Mononuclear cell (primary cell): ENCODE measurements around the gene DCAF6. TPM values are rescaled to one million over a fixed set of nuclear protein-coding genes. Genes with fewer than 3 reads are reported as not detected.

Source experiments
- H3K27me3 ChIP-seq: 2 replicates; pipeline ENCODE4 v1.6.0; 2011; ENCODE audit warnings: low read length, control low read depth; ENCODE audit not compliant: insufficient read depth
- H3K4me1 ChIP-seq: 2 replicates; pipeline ENCODE4 v1.5.1; 2011; ENCODE audit warnings: mild to moderate bottlenecking, low read length, control low read depth; ENCODE audit not compliant: insufficient read depth
- H3K4me3 ChIP-seq: 2 replicates; pipeline ENCODE4 v1.5.1; 2011; ENCODE audit warnings: mild to moderate bottlenecking, low read length, moderate library complexity
- H3K9me3 ChIP-seq: 2 replicates; pipeline ENCODE4 v1.5.1; 2011; ENCODE audit warnings: low read depth, mild to moderate bottlenecking, control low read depth, low read length
- total RNA-seq: library from RNA; depleted of rRNA; stranded (reverse); fragments of >200 nt; gene quantifications from one replicate; pipeline ENCODE4 v1.2.3, GENCODE V29; 2012

Gene DCAF6
- total RNA-seq, 1 donor, result 15.1 TPM

DNA sequence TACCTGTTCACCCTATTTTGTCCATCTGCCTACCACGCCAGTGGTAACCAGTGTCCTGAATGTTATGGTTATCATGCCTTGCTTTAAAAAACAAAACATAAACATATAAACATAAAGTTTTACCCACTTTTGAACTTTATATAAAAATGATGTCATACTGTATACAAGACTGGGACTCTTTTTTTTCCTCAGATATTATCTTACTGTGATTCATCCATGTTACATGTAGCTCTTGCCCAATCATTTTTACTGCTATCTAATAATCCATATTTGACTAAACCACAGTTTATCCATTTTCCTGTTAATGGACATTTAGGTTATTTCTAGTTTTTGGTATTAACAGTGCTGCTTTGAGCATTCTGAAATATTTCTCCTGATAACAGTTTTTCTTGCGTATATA is 121.4 kb downstream of the DCAF6 start:
- H3K4me1 ChIP-seq, result peaks cover 10% of the 10 kb centered on the region
- no peaks in the 10 kb centered on the region for H3K9me3 ChIP-seq

GRCh38 chr1:168064216-168064615 is 127.7 kb downstream of the DCAF6 start:
- Histone ChIP-seq H3K4me3 (no peak overlapping the region), H3K27me3 (no peaks in the 10 kb centered on the region), H3K9me3 (no peaks in the 10 kb centered on the region), H3K4me1 (no peaks in the 10 kb centered on the region)

More for the DNA sequence above, 121.4 kb downstream of the DCAF6 start:
- Histone ChIP-seq H3K27me3 (no peaks in the 10 kb centered on the region), H3K4me3 (no peak overlapping the region)

DNA sequence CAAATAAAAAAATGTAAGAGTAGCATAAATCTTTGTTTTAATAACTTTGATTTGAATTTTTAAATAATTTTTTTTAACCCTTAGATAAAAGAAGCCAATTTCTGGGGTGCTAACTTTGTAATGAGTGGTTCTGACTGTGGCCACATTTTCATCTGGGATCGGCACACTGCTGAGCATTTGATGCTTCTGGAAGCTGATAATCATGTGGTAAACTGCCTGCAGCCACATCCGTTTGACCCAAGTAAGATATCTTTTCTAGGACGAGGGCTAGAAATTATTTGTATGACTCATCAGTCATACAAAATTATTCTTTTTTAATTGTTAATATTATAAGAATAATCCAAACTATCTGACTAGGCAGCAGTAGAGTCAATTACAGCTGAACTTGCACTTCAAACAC is 129.0 kb downstream of the DCAF6 start:
- no peak overlapping the region for H3K4me3 ChIP-seq
- no peaks in the 10 kb centered on the region for H3K27me3 ChIP-seq
- no peaks in the 10 kb centered on the region for H3K9me3 ChIP-seq
- no peaks in the 10 kb centered on the region for H3K4me1 ChIP-seq

- H3K4me3 ChIP-seq, result no peak overlapping the region
- H3K4me1 ChIP-seq, result no peaks in the 10 kb centered on the region
- H3K27me3 ChIP-seq, result no peaks in the 10 kb centered on the region
- H3K9me3 ChIP-seq, result no peaks in the 10 kb centered on the region
Measured at GRCh38 chr1:168069384-168069783, 132.9 kb downstream of the DCAF6 start.

DNA sequence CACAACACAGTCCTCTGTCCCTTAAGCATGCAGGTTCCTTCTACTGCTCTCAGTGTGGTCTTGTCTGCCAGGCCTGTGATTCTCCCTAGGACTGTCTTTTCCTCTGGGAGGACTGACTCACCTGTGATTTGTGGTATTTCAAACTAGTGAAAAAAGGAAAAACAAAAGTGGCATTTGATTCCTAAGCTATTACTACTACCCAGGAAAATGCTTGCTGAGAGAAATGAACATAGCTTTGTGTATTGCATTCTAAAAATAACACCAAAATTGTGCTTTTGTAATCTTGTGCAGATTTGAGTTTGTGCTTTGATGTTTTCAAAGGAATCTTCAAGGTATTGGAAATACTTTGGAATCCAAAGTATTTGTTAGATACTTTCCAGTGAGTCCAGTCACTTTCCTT is 143.3 kb downstream of the DCAF6 start:
- Histone ChIP-seq H3K27me3 (no peaks in the 10 kb centered on the region), H3K4me1 (peaks cover 1% of the 10 kb centered on the region), H3K9me3 (no peaks in the 10 kb centered on the region), H3K4me3 (no peak overlapping the region)

GRCh38 chr1:168081373-168082007 is 145.0 kb downstream of the DCAF6 start:
- peaks cover 6% of the 10 kb centered on the region for H3K4me1 ChIP-seq
- no peaks in the 10 kb centered on the region for H3K27me3 ChIP-seq
- H3K9me3 ChIP-seq, result no peaks in the 10 kb centered on the region
- H3K4me3 ChIP-seq, result no peak overlapping the region

GRCh38 chr1:168082008-168082876 is 145.8 kb downstream of the DCAF6 start:
- H3K4me1 ChIP-seq, result peaks cover 6% of the 10 kb centered on the region
- no peaks in the 10 kb centered on the region for H3K27me3 ChIP-seq
- no peak overlapping the region for H3K4me3 ChIP-seq
- no peaks in the 10 kb centered on the region for H3K9me3 ChIP-seq

- no peak overlapping the region for H3K4me3 ChIP-seq
- no peaks in the 10 kb centered on the region for H3K27me3 ChIP-seq
- peaks cover 6% of the 10 kb centered on the region for H3K4me1 ChIP-seq
- H3K9me3 ChIP-seq, result no peaks in the 10 kb centered on the region
Measured at GRCh38 chr1:168083456-168084325, 147.2 kb downstream of the DCAF6 start.

GRCh38 chr1:168084396-168085231 is 148.1 kb downstream of the DCAF6 start:
- no peaks in the 10 kb centered on the region for H3K9me3 ChIP-seq
- peaks cover 6% of the 10 kb centered on the region for H3K4me1 ChIP-seq
- no peak overlapping the region for H3K4me3 ChIP-seq
- H3K27me3 ChIP-seq, result no peaks in the 10 kb centered on the region

GRCh38 chr1:168085401-168085872 is 149.0 kb downstream of the DCAF6 start:
- Histone ChIP-seq H3K27me3 (no peaks in the 10 kb centered on the region), H3K9me3 (no peaks in the 10 kb centered on the region), H3K4me3 (no peak overlapping the region), H3K4me1 (peaks cover 6% of the 10 kb centered on the region)

DNA sequence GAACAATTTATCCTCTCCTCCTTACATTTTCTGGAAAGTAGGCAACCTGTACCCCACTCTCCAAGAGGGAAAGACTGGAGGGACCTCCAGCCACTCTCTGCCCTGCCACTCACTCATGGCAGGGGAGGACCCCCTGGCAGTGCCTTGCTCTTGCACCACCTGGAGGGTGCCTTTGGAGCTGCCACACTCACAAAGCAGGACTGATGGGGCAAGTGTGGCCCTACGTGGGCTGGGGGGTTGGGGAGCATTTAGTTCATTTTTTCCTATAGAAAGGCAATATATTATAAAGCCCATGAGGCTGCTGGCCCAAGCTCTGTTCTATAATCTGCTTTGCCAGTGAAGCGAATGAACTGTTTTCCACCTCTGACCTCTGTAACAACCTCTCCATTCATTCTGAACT is 150.0 kb downstream of the DCAF6 start:
- no peaks in the 10 kb centered on the region for H3K9me3 ChIP-seq
- peaks cover 6% of the 10 kb centered on the region for H3K4me1 ChIP-seq
- no peaks in the 10 kb centered on the region for H3K27me3 ChIP-seq
- H3K4me3 ChIP-seq, result no peak overlapping the region

- no peaks in the 10 kb centered on the region for H3K27me3 ChIP-seq
- H3K9me3 ChIP-seq, result no peaks in the 10 kb centered on the region
- H3K4me1 ChIP-seq, result peaks cover 6% of the 10 kb centered on the region
- H3K4me3 ChIP-seq, result no peak overlapping the region
Measured at GRCh38 chr1:168087696-168088095, 151.2 kb downstream of the DCAF6 start.

GRCh38 chr1:168088511-168089325 is 152.2 kb downstream of the DCAF6 start:
- Histone ChIP-seq H3K27me3 (no peaks in the 10 kb centered on the region), H3K4me3 (no peak overlapping the region), H3K9me3 (no peaks in the 10 kb centered on the region), H3K4me1 (peaks cover 6% of the 10 kb centered on the region)
